GM12878 (cell line): Measurements from ENCODE around the gene DAGLA. TPM values are rescaled to one million over a fixed set of nuclear protein-coding genes. Genes with fewer than 3 reads are reported as not detected.

ENCODE experiments used
- ATAC-seq: fragments of 200-7000 bp; cut with Tn5 transposase; 3 replicates; pipeline ENCODE4 v1.9.1; 2020; ENCODE audit warnings: mild to moderate bottlenecking, moderate library complexity
- BruUV-seq: library from RNA; stranded (reverse); fragments of 400-500 nt; replicated peaks from 2 replicates; lab custom pipeline; 2021; lab: Mats Ljungman, UMichigan
- CTCF ChIA-PET: fragments of 300-600 bp; sonication (Branson Sonifier 250); formaldehyde crosslinking; extraction: SDS; loops from one replicate; lab custom pipeline; 2021; ENCODE audit warnings: inconsistent platforms; lab: Yijun Ruan, JAX
- POLR2A ChIA-PET: fragments of 350-600 bp; formaldehyde crosslinking; extraction: SDS; loops from one replicate; lab custom pipeline; 2021; ENCODE audit warnings: inconsistent platforms; lab: Charles Lee
- RAD21 ChIA-PET: fragments of 300-600 bp; sonication (Branson Sonifier 250); formaldehyde crosslinking; loops from one replicate; lab custom pipeline; 2023; ENCODE audit warnings: antibody characterized with exemption; ENCODE audit not compliant: unreplicated experiment; lab: Charles Lee
- SMC1A ChIA-PET: fragments of 300-600 bp; sonication (Branson Sonifier 250); formaldehyde crosslinking; loops from one replicate; lab custom pipeline; 2023; ENCODE audit not compliant: unreplicated experiment, uncharacterized antibody; lab: Charles Lee
- DNase-seq: peaks from one replicate; pipeline ENCODE4 v3.0.0-alpha.2; 2011; ENCODE audit warnings: low read depth, low spot score
- FAIRE-seq: peaks from 3 replicates; lab custom pipeline; 2011; peaks lifted over from hg19 to GRCh38; lab: Jason Lieb, UNC
- H2AFZ ChIP-seq: 2 replicates; pipeline ENCODE4 v1.6.0; 2011; ENCODE audit warnings: low read depth, low read length, control low read depth; ENCODE audit not compliant: control insufficient read depth
- H3K27ac ChIP-seq: 2 replicates; pipeline ENCODE4 v1.5.1; 2011; ENCODE audit warnings: control low read depth; ENCODE audit not compliant: control insufficient read depth, insufficient read depth
- H3K27me3 ChIP-seq, 2 experiments: replicated peaks in 1 of 2; 2 replicates each; pipeline versions ENCODE4 v1.6.0 to v1.6.1; 2011; ENCODE audit warnings: low read length in 1 of 2; ENCODE audit not compliant: control insufficient read depth in 2 of 2, insufficient read depth in 2 of 2
- H3K36me3 ChIP-seq, 2 experiments: 2 replicates each; pipeline ENCODE4 v1.5.1; 2011; ENCODE audit warnings: low read length in 1 of 2; ENCODE audit not compliant: control insufficient read depth in 2 of 2, insufficient read depth in 2 of 2
- H3K4me1 ChIP-seq: 2 replicates; pipeline ENCODE4 v1.6.1; 2011; ENCODE audit warnings: mild to moderate bottlenecking, low read length, moderate library complexity, mixed read lengths; ENCODE audit not compliant: control insufficient read depth, insufficient read depth
- H3K4me2 ChIP-seq: 2 replicates; pipeline ENCODE4 v1.6.0; 2011; ENCODE audit warnings: control low read depth; ENCODE audit not compliant: control insufficient read depth, insufficient read depth
- H3K4me3 ChIP-seq: fragments of 200-600 bp; sonication (generic); 2 replicates; pipeline ENCODE4 v1.5.1; 2016
- H3K79me2 ChIP-seq: 2 replicates; pipeline ENCODE4 v1.6.0; 2011; ENCODE audit warnings: low read length; ENCODE audit not compliant: control insufficient read depth, insufficient read depth
- H3K9ac ChIP-seq: 2 replicates; pipeline ENCODE4 v1.8.0; 2011; ENCODE audit warnings: low read length, control low read depth, mixed read lengths; ENCODE audit not compliant: control insufficient read depth, insufficient read depth
- H3K9me3 ChIP-seq: replicated peaks from 3 replicates; pipeline ENCODE4 v1.5.1; 2011; ENCODE audit warnings: mild to moderate bottlenecking, low read length; ENCODE audit not compliant: control insufficient read depth, insufficient read depth
- H4K20me1 ChIP-seq: 2 replicates; pipeline ENCODE4 v1.6.0; 2011; ENCODE audit not compliant: control insufficient read depth, insufficient read depth
- BHLHE40 ChIP-seq, 2 experiments: fragments of 450-650 bp in 1 of 2; IDR thresholded peaks; 2 replicates each; pipeline ENCODE4 v1.6.1; 2011 to 2017; ENCODE audit warnings: low read depth in 2 of 2, borderline replicate concordance in 1 of 2, improper control_type of control experiment in 1 of 2, low read length in 1 of 2, mild to moderate bottlenecking in 1 of 2
- CEBPB ChIP-seq, 2 experiments: fragments of 150-350 bp in 1 of 2; IDR thresholded peaks; 2 replicates each; pipeline ENCODE4 v1.6.1; 2012 to 2014; ENCODE audit warnings: low read depth in 2 of 2, low read length in 2 of 2, borderline replicate concordance in 1 of 2, inconsistent platforms in 1 of 2
- EED ChIP-seq: sonication (generic); IDR thresholded peaks from 2 replicates; pipeline ENCODE4 v1.6.1; 2016; ENCODE audit warnings: antibody characterized with exemption, low read depth
- FOXK2 ChIP-seq: fragments of 450-650 bp; IDR thresholded peaks from 2 replicates; pipeline ENCODE4 v1.6.1; 2017; ENCODE audit warnings: mild to moderate bottlenecking, moderate library complexity
- IKZF1 ChIP-seq: fragments of 450-650 bp; conservative IDR thresholded peaks from 2 replicates; pipeline ENCODE4 v1.6.1; 2017; ENCODE audit warnings: antibody characterized with exemption, mild to moderate bottlenecking
- MAX ChIP-seq: IDR thresholded peaks from 2 replicates; pipeline ENCODE4 v1.6.1; 2012; ENCODE audit warnings: low read depth, low read length, improper control_type of control experiment
- MYC ChIP-seq: IDR thresholded peaks from 2 replicates; pipeline ENCODE4 v1.6.1; 2011; ENCODE audit warnings: mild to moderate bottlenecking, low read length, moderate library complexity, inconsistent platforms; ENCODE audit not compliant: insufficient read depth, insufficient replicate concordance, insufficient read length, severe bottlenecking
- NFIC ChIP-seq: IDR thresholded peaks from 2 replicates; pipeline ENCODE4 v1.6.1; 2012; ENCODE audit warnings: low read depth, mild to moderate bottlenecking, inconsistent platforms, low read length, moderate library complexity
- PAX5 ChIP-seq: IDR thresholded peaks from 2 replicates; pipeline ENCODE4 v1.6.1; 2011; ENCODE audit warnings: low read depth, low read length, borderline replicate concordance
- POLR2AphosphoS2 ChIP-seq: IDR thresholded peaks from 2 replicates; pipeline ENCODE4 v1.6.1; 2011; ENCODE audit warnings: low read depth, mild to moderate bottlenecking, low read length, improper control_type of control experiment, moderate library complexity
- SIN3A ChIP-seq: IDR thresholded peaks from 2 replicates; pipeline ENCODE4 v1.6.1; 2012; ENCODE audit warnings: low read depth, low read length, improper control_type of control experiment
- SP1 ChIP-seq: IDR thresholded peaks from one replicate; pipeline ENCODE4 v1.6.1; 2011; ENCODE audit warnings: low read depth, low read length
- TAF1 ChIP-seq: IDR thresholded peaks from 2 replicates; pipeline ENCODE4 v1.6.1; 2011; ENCODE audit warnings: mild to moderate bottlenecking, low read depth, low read length, borderline replicate concordance
- TCF3 ChIP-seq: IDR thresholded peaks from 2 replicates; pipeline ENCODE4 v1.6.1; 2012; ENCODE audit warnings: low read depth, mild to moderate bottlenecking, low read length, borderline replicate concordance; ENCODE audit not compliant: insufficient read depth
- WGBS: methylation state at CpG from one replicate; pipeline ENCODE4 v1.1.6; 2016; ENCODE audit warnings: low lambda C conversion rate; ENCODE audit not compliant: insufficient replicate concordance, insufficient coverage; ENCODE audit errors: missing lambda C conversion rate; 5-methylcytosine and 5-hydroxymethylcytosine counted together
- in situ Hi-C: fragments of 300-500 bp; cut with MboI; formaldehyde crosslinking; loops from 9 replicates; pipeline ENCODE4 v1.14.3; 2018; ENCODE audit warnings: mixed read lengths
- intact Hi-C: fragments of 100-400 bp; cut with micrococcal nuclease; formaldehyde crosslinking; loops from one replicate; pipeline ENCODE4 v1.14.2; 2022; ENCODE audit not compliant: unreplicated experiment
- polyA plus RNA-seq, 11 experiments: library from polyadenylated mRNA; depleted of rRNA in 4 of 11; unstranded in 6 of 11; stranded (reverse) in 5 of 11; fragments of >200 nt; fragmentation: Nextera tagmentation in 4 of 11; fragmentation: Illumina TruSeq in 1 of 11; extraction: Ambion mirVana in 4 of 11; extraction: Trizol in 1 of 11; gene quantifications; 1 replicate in 1 of 11; 2 replicates in 10 of 11; pipeline versions ENCODE4 v1.2.1 to v1.2.3, GENCODE V29; 2011 to 2016; ENCODE audit warnings: inconsistent platforms in 2 of 11, missing spikeins in 2 of 11, low read depth in 1 of 11
- total RNA-seq, 4 experiments: library from RNA; depleted of rRNA in 3 of 4; stranded (reverse); fragments of >200 nt in 3 of 4; fragmentation: Illumina TruSeq in 1 of 4; extraction: Trizol in 1 of 4; gene quantifications; 2 replicates each; pipeline versions ENCODE4 v1.2.1 to v1.2.3, GENCODE V29; 2013 to 2021
- TF ChIP-seq, protein P1 (sequence below): fragments of 450-650 bp; IDR thresholded peaks from 2 replicates; pipeline ENCODE4 v1.6.1; 2017; ENCODE audit warnings: mild to moderate bottlenecking, moderate library complexity
- TF ChIP-seq, protein P2 (sequence below): fragments of 450-650 bp; IDR thresholded peaks from 2 replicates; pipeline ENCODE4 v1.6.1; 2014; ENCODE audit warnings: mild to moderate bottlenecking
- TF ChIP-seq, protein P3 (sequence below): IDR thresholded peaks from 2 replicates; pipeline ENCODE4 v1.6.1; 2011; ENCODE audit warnings: mild to moderate bottlenecking, low read depth, low read length, moderate library complexity; ENCODE audit not compliant: insufficient replicate concordance

The DAGLA gene
- total and polyA plus RNA-seq, 10 of the 15 experiments (the other 5 are each of a cell fraction or from before 2014, with no cell fraction given), result 0.05 TPM; not detected in 9

GRCh38 chr11:61675826-61676225 lies 4.4 kb upstream of the DAGLA start:
- Histone ChIP-seq H2AFZ (no peak overlapping the region), H4K20me1 (no peaks in the 10 kb centered on the region), H3K9me3 (no peaks in the 10 kb centered on the region), H3K36me3 (no peaks in the 10 kb centered on the region), H3K27ac (no peak overlapping the region), H3K79me2 (no peaks in the 10 kb centered on the region), H3K4me3 (no peak overlapping the region), H3K27me3 (peaks cover 0 to 5% of the 10 kb centered on the region in 2 experiments), H3K4me1 (no peaks in the 10 kb centered on the region), H3K9ac (no peak overlapping the region), H3K4me2 (no peak overlapping the region)
- ChIA-PET POLR2A (interaction anchor here (1.3 kb wide), 1 partner anchor 11 kb away, joined by 4 read pairs; no protein-coding TSS in a partner anchor), SMC1A (no interaction called here), CTCF (interaction anchor here (0.6 kb wide), 1 partner anchor 11 kb away, joined by 3 read pairs; no protein-coding TSS in a partner anchor), RAD21 (no interaction called here)
- TF ChIP-seq, protein P1, sequence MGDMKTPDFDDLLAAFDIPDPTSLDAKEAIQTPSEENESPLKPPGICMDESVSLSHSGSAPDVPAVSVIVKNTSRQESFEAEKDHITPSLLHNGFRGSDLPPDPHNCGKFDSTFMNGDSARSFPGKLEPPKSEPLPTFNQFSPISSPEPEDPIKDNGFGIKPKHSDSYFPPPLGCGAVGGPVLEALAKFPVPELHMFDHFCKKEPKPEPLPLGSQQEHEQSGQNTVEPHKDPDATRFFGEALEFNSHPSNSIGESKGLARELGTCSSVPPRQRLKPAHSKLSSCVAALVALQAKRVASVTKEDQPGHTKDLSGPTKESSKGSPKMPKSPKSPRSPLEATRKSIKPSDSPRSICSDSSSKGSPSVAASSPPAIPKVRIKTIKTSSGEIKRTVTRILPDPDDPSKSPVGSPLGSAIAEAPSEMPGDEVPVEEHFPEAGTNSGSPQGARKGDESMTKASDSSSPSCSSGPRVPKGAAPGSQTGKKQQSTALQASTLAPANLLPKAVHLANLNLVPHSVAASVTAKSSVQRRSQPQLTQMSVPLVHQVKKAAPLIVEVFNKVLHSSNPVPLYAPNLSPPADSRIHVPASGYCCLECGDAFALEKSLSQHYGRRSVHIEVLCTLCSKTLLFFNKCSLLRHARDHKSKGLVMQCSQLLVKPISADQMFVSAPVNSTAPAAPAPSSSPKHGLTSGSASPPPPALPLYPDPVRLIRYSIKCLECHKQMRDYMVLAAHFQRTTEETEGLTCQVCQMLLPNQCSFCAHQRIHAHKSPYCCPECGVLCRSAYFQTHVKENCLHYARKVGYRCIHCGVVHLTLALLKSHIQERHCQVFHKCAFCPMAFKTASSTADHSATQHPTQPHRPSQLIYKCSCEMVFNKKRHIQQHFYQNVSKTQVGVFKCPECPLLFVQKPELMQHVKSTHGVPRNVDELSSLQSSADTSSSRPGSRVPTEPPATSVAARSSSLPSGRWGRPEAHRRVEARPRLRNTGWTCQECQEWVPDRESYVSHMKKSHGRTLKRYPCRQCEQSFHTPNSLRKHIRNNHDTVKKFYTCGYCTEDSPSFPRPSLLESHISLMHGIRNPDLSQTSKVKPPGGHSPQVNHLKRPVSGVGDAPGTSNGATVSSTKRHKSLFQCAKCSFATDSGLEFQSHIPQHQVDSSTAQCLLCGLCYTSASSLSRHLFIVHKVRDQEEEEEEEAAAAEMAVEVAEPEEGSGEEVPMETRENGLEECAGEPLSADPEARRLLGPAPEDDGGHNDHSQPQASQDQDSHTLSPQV, result no peak
- TF ChIP-seq MYC (no peak), TCF3 (no peak), SIN3A (no peak), EED (no peak), TAF1 (no peak), MAX (no peak), IKZF1 (no peak), BHLHE40 (IDR thresholded peaks at IDR 0.05; ENCODE audit: borderline replicate concordance in 1 of 2, low read depth in 2 of 2, low read length in 1 of 2) (no peak), POLR2AphosphoS2 (no peak), NFIC (no peak), CEBPB (IDR thresholded peaks at IDR 0.05; ENCODE audit: borderline replicate concordance in 1 of 2, low read depth in 2 of 2, low read length in 2 of 2) (no peak), PAX5 (no peak), FOXK2 (no peak), SP1 (no peak)
- TF ChIP-seq, protein P2, sequence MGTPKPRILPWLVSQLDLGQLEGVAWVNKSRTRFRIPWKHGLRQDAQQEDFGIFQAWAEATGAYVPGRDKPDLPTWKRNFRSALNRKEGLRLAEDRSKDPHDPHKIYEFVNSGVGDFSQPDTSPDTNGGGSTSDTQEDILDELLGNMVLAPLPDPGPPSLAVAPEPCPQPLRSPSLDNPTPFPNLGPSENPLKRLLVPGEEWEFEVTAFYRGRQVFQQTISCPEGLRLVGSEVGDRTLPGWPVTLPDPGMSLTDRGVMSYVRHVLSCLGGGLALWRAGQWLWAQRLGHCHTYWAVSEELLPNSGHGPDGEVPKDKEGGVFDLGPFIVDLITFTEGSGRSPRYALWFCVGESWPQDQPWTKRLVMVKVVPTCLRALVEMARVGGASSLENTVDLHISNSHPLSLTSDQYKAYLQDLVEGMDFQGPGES, result no peak
- TF ChIP-seq, protein P3, sequence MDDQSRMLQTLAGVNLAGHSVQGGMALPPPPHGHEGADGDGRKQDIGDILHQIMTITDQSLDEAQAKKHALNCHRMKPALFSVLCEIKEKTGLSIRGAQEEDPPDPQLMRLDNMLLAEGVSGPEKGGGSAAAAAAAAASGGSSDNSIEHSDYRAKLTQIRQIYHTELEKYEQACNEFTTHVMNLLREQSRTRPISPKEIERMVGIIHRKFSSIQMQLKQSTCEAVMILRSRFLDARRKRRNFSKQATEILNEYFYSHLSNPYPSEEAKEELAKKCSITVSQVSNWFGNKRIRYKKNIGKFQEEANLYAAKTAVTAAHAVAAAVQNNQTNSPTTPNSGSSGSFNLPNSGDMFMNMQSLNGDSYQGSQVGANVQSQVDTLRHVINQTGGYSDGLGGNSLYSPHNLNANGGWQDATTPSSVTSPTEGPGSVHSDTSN, result no peak
- DNase-seq, result no peak
- BruUV-seq, result no TSS peak
- in situ Hi-C loops (no loop called here), intact Hi-C loops (no loop called here)
- FAIRE-seq, result no peak
- WGBS, result 28% methylated on average over 5 of the region's 5 CpGs
- no peak for ATAC-seq
